Measurements from ENCODE around the gene PIK3IP1. TPM values are rescaled to one million over a fixed set of nuclear protein-coding genes. Genes with fewer than 3 reads are reported as not detected.

PIK3IP1 gene
- total RNA-seq, 1 donor from 2014 or later = 18.4 TPM

GRCh38 chr22:31313366-31314147 is 21.3 kb upstream of the PIK3IP1 start:
- DNase-seq (ENCODE audit: low read depth in 2 of 2) = peak; percentile 65 to 83

- no peak for DNase-seq (ENCODE audit: low read depth in 2 of 2)
Measured at GRCh38 chr22:31308181-31308580, 15.9 kb upstream of the PIK3IP1 start.

DNA sequence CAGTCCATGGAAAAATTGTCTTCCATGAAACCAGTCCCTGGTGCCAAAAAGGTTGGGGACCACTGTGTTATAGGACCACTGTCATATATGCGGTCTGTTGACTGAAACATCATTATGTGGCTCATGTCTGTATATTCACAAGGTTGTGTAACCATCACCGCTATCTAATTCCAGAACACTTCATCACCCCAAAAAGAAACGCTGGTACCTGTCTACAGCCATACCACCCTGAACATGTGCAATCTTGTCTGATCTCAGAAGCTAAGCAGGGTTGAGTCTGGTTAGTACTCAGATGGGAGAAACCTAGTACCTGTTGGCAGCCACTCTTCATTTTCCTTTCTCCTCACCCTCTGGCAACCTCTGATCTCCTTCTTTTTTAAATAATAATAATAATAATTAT is 12.9 kb upstream of the PIK3IP1 start:
- DNase-seq (ENCODE audit: low read depth in 2 of 2) = no peak

- no peak for DNase-seq (ENCODE audit: low read depth in 2 of 2)
Measured at GRCh38 chr22:31302537-31302936, 10.2 kb upstream of the PIK3IP1 start.

DNA sequence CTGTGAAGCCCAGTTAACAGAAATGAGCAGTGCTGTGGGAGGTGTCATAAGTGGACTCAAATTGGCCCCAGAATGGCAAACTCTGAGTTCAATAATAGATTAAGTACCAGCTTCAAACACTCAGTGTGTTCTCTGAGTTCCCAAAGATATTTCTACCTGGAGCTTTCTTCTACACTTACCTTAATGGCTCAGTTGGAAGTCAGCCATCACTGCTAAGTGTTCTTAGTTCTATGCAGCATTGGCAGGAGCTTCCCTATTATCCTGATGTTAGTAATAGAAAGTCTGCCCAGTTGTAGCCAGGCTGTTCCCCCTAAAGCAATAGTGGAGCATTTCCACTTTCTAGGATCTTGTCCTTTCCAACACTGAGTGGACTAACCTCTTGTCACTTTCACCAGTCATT is 9.7 kb upstream of the PIK3IP1 start:
- DNase-seq (ENCODE audit: low read depth in 2 of 2) = no peak

GRCh38 chr22:31300896-31301295 is 8.6 kb upstream of the PIK3IP1 start:
- DNase-seq (ENCODE audit: low read depth in 2 of 2) = no peak

GRCh38 chr22:31295831-31296657 is 3.8 kb upstream of the PIK3IP1 start:
- DNase-seq (ENCODE audit: low read depth in 2 of 2) = peak in 1 of 2 donors; percentile 55

DNA sequence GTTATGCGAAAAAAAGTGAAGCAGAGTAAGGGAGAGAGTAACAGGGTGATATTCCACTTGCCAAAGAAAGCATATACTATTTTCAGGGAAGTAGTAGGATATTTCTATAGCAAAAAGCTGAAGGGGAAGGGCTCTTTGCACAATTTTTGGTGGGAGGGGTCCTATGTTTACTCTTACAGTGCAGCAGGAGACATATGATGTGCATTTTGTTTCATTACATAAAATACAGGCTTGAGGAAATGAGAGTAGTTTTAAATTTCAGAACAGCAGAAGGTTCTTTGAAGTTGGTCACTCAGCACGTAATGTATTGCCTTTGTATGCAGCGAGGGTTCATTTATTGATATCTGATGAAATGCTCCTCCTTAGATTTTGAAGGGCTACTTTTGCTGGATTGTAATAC is 3.1 kb upstream of the PIK3IP1 start:
- no peak for DNase-seq (ENCODE audit: low read depth in 2 of 2)

GRCh38 chr22:31291481-31292235 is 630 bp downstream of the PIK3IP1 start:
- DNase-seq (ENCODE audit: low read depth in 2 of 2) = peak in 1 of 2 donors; percentile 47

DNA sequence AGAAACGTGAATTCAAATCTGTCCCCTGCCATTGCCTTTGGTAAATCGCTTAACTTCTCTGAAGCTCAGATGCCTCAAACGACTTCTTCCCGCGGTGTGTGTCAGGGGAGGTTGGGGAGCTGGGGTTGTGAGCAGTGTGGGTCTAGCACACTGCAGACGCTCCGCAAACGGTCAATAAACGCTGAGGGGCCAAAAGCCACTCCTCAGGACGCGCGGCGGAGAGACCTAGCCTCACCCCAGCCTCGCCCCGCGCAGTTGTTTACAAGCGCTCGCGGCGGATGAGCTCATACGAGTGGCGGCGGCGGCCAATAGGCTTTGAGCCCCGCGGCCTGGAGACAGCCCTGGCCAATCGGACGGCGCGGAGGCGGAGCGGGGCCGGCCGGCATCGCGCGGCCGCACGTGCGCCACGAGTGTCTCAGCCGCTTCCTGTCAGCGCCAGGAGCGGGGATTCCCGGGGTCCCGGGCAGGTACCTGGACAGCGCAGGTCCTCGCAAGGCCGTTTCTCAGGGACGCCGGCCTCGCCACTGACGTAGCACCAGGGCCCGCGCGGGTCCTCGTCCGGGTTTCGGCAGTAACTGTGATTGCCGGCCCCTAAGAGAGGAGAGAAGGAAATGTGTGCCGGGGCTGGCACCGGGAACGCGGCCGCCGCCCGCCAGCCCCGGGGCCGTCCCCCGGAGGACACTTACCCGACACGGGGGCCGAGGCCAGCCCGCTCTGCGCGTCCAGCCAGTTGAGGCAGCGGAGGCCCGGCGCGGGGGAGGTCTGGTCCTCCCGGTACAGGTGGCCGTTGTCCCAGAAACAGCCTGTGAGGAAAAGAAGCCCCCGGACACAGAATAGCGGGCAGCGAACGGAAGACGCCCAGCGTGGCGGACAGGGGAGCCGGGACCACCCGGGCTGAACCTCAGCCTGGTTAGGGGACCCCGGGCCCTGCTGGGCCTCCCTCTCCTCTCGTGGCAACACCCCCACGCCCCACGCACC is 1.5 kb downstream of the PIK3IP1 start:
- peak; percentile 78 to 98 for DNase-seq (ENCODE audit: low read depth in 2 of 2)

DNA sequence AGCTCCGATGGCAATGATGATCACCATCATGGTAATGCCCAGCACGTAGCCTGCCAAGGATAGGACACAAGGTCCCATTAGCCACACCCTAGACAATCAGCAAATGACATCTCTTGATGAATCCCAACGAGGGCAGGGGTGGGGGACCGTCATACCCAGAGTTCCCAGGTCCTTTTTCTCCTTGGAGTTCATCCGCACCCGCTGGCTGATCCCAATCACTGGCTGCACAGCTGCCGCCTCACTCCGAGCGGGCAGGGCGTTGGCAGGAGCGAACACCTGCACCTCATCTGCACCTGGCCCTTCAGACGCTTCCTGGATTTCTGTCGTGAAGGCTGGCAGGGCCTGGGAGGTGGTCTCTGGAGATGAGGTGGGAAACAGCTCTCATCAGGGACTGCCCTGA is 2.9 kb downstream of the PIK3IP1 start:
- no peak for DNase-seq (ENCODE audit: low read depth in 2 of 2)

- DNase-seq (ENCODE audit: low read depth in 2 of 2) = no peak
Measured at GRCh38 chr22:31288496-31289240, 3.6 kb downstream of the PIK3IP1 start.

GRCh38 chr22:31287818-31288495 is 4.3 kb downstream of the PIK3IP1 start:
- DNase-seq (ENCODE audit: low read depth in 2 of 2) = no peak

DNA sequence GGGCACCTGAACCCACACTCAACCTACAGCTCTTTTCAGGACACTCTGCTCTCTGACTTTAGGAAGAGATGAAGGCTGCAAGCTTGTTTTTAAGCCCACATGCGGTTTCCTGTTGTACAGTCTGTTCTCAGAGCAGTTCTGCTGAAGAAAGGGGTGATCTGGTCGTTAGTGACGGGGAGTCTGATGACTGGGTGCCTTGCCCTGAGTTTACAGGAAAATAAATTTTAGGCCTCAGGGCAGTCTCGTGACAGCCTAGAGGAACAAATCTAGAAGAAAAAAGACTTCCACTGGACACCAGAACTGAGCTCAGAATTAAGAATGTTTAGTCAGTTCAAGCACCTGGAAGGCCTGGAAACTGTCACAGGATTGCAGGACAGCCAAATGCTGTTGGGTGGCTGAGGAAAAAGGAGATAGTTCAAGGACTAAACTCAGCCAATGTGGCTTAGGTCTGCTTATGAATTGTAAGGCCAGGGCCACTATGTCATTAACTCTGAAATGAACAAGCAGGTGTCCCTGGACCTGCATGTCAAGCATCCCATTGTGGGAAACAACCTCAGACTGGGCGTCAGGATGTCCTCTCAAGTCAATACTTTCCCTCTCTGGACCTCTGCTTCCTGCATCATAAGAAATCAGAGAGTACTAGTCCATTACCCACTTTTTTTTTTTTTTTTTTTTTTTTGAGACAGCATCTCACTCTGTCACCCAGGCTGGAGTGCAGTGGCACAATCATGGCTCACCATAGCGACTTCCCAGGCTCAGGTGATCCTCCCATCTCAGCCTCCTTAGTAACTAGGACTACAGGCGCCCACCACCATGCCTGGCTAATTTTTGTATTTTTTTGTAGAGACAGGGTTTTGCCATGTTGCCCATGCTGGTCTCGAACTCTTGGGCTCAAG is 5.7 kb downstream of the PIK3IP1 start:
- peak in 1 of 2 donors; percentile 67 for DNase-seq (ENCODE audit: low read depth in 2 of 2)

DNA sequence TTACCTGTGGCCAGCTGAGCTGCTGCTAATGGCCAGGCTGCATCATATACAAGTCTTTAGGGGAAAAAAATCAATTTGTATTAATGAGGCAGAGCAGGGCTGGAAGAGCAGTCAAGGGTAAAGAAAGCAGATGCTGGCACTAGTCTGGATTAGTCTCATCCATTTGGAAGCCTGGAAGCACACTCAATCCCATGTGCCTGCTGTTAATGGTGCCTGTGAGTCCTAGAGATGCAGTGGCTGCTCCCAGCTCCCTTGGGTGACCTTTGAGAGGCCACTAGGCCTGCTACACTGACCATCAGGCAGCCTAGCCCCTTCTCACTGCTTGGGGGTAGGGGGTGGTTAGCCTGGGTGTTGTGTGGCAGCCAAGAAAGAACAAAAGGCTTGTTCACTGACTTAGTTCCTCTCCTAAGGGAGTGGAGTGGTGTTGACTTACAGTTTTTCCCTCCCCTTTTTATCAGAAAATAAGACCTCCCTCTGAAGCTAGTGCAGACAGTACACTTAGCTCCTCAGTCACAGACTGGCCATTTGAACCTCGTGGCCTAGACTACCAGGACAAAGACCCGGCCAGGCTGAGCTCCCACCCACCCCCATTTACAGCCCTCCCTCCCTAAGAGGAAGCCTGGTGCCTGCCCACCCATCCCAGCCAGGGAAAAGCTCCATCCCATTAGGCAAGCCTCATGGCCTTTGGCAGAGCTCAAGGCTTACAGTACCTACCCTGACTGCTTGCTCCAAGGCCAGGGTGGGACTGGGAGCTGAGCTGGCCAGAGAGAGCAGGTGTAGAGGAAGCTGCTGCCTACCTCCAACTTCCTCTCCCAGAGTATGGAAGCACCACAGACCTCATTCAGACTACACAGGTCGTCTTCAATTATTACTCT is 7.8 kb downstream of the PIK3IP1 start:
- DNase-seq (ENCODE audit: low read depth in 2 of 2) = peak in 1 of 2 donors; percentile 20

DNA sequence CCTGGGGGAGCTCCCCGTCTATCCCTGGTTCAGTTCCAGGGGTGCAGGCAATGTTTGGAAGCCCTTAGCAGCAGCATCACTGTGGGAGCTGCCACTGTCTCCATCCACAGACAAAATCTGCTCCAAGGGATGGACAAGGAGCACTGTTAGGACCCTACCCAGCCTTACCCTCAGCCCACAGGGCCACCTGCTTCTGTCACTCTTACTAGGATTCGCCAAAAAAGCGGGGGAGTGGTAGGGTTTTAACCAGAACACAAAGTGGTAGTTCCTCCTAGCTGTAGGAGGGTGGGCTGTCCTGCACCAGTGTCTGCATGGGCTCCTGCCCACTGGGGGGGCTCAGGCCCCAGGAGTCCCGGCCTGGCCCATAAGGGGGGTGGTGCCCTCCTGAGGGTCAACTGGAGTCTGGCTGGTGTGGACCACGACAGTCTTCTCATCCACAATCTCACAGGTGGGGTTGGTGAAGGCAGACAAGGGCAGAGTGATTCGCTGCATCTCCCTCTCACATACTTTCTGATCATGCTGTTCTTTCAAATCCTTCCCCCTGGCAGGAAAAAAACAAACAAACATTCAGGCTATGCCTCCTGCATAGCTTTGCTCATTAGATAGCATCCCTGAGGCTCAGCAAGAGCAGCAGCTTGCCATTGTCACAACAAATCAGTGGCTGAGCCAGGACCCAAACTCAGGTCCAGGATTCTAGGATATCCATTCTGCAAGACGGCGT is 9.4 kb downstream of the PIK3IP1 start:
- no peak for DNase-seq (ENCODE audit: low read depth in 2 of 2)

GRCh38 chr22:31281733-31282132 is 10.6 kb downstream of the PIK3IP1 start:
- no peak for DNase-seq (ENCODE audit: low read depth in 2 of 2)
